ENCODE data around the gene EFCC1. TPM values are rescaled to one million over a fixed set of nuclear protein-coding genes. Genes with fewer than 3 reads are reported as not detected.

EFCC1 gene, protein sequence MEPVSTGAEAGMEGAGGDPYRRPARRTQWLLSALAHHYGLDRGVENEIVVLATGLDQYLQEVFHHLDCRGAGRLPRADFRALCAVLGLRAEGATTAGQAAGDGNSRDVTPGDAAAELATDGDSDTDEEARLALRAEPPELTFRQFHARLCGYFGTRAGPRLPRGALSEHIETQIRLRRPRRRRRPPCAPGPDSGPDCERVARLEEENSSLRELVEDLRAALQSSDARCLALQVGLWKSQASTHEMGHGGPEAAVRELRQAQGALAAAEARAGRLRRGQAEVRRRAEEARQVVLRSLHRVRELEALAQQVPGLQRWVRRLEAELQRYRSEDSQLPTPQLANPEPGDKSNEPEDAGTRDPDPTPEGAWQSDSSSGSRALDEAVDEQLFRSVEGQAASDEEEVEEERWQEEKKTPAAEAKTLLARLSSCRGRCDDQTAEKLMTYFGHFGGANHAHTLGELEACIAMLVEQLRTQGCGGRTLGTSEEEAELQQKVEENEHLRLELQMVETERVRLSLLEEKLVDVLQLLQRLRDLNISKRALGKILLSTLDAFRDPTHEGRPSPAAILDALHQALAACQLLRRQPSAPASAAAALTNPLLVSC
- total RNA-seq: not detected in 2 replicates

DNA sequence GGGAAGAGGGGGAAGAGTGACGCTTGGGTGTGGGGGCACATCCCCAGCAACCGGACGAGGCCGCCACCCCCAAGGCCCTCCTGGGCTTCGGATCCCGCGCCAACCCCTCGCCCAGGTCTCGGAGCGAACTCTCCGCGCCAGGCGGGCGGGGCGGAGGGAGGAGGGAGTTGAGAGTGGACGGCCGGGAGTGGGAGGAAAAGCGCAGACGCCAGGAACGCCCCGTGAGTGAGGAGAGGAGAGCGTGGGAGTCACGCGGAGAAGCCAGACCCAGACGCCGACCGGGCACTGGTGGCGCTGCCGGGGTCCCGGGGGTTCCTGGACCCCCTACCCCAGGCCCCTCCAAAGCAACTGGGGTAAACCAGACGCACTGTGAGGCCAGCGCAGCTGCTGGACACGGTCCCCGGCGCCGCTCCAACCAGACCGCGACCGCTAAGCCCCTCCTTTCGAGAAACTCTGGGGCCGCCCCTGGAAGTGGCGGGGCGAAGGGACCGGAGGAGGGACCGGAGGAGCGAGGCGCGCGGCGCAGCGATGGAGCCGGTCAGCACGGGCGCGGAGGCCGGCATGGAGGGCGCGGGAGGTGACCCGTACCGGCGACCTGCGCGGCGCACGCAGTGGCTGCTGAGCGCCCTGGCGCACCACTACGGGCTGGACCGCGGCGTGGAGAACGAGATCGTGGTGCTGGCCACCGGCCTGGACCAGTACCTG is at the start of gene EFCC1:
TSS of gene EFCC1 (plus strand) at position 204 of the 705 bp plus-strand sequence. CDS start at position 529, 325 bp downstream.

GRCh38 chr3:128993461-128994172 is 7.5 kb upstream of the EFCC1 start, which contains the start of gene CFAP92:
Gene CFAP92, minus strand, starts transcription at chr3:128994076. Its CDS starts 772 bp downstream, at chr3:128993304.

DNA sequence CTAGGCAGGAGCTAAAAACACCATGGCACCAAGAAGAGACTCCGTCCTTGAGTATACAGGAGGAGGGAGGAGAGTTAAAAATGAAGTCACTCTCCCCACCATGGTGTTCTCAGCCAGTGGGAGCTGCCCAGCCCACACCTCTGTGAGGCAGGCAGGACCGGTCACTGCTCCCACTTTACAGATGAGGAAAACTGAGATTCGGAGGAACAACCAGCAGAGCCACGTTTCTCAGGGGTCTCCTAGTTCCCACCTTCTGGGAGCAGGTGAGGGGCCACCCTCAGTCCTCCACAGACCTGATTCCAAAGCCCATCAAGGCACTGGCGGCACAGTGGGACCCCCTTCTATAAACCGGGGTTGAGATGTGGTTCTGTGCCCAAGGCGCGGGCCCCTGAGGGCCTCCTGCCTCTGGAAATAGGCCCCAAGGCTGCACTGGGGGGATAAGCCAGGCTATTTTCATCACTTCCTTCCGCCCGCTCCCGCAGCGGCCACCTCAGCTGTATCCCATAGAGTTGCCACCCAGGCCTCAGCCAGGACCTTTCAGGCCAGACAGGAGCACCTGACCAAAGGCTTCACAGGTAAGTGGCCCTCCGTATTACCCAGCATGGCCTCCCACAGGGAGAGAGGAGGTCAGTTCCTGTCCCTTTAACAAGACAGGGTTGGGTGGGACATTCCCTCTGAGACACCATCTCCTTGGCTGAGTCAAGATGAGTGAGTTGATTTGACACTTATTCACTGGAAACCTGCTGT is 59.3 kb downstream of the EFCC1 start, which contains the start of gene GP9:
TSS of gene GP9 (plus strand) at position 504 of the 747 bp plus-strand sequence. CDS start 961 bp downstream, outside the sequence.

Other genes starting within 250 kb of the EFCC1 start
- gene ACAD9, start 121.7 kb upstream of the EFCC1 start, total RNA-seq: 45.5 and 56.0 TPM in 2 replicates
- gene CFAP92, start 7.2 kb upstream of the EFCC1 start, total RNA-seq: not detected in 2 replicates
- gene GP9, start 59.5 kb downstream of the EFCC1 start, total RNA-seq: not detected in 2 replicates
- 11.4 and 13.2 TPM in 2 replicates for gene RAB43, start 120.5 kb downstream of the EFCC1 start, total RNA-seq
- 25.9 and 37.7 TPM in 2 replicates for gene ISY1, start 159.8 kb downstream of the EFCC1 start, total RNA-seq
- gene CNBP, start 182.6 kb downstream of the EFCC1 start, total RNA-seq: 248 and 334 TPM in 2 replicates
- gene COPG1, start 248.3 kb downstream of the EFCC1 start, total RNA-seq: 352 and 362 TPM in 2 replicates

Data from uterine smooth muscle cell (primary cell).